Hematopoietic multipotent progenitor cell (in vitro differentiated cells): ENCODE measurements around the gene REL. TPM values are rescaled to one million over a fixed set of nuclear protein-coding genes. Genes with fewer than 3 reads are reported as not detected.

Experiments
- DNase-seq, 3 donors: peaks; one replicate each; pipeline ENCODE4 v3.0.0-alpha.2; 2011 to 2015; ENCODE audit warnings: low read depth in 2 of 3, low spot score in 2 of 3
- small RNA-seq: library from RNA; depleted of rRNA; stranded (forward); fragments of <200 nt; gene quantifications from one replicate; pipeline ENCODE3, GENCODE V24; 2012
- total RNA-seq: library from RNA; depleted of rRNA; stranded (reverse); fragments of >200 nt; gene quantifications from one replicate; pipeline ENCODE4 v1.2.3, GENCODE V29; 2012

Gene REL
- total RNA-seq, 1 donor = 23.4 TPM

GRCh38 chr2:60961457-60961856 lies 80.1 kb downstream of the REL start:
- DNase-seq = no peak

- no peak for DNase-seq
These were observed 81.2 kb downstream of the REL start for GRCh38 chr2:60962528-60962927.

- DNase-seq = no peak
These were observed 81.8 kb downstream of the REL start for GRCh38 chr2:60963190-60963589.

- DNase-seq = peak in 1 of 3 donors; percentile 54
These were observed 83.5 kb downstream of the REL start for GRCh38 chr2:60964651-60965498.

GRCh38 chr2:60965499-60965785 lies 84.1 kb downstream of the REL start:
- no peak for DNase-seq

GRCh38 chr2:60966507-60967405 lies 85.4 kb downstream of the REL start:
- no peak for DNase-seq

- DNase-seq = no peak
These were observed 91.7 kb downstream of the REL start for GRCh38 chr2:60972889-60973656.

GRCh38 chr2:60973705-60974104 lies 92.3 kb downstream of the REL start:
- DNase-seq = no peak

- no peak for DNase-seq
These were observed 93.3 kb downstream of the REL start for GRCh38 chr2:60974652-60975051.

Small RNA genes within 50 kb of the gene (small RNA-seq; reads per million reads assigned to genes)
- gene RN7SL632P = not detected
- not detected for gene RNU4-51P

Other genes starting within 250 kb of the REL start
- 13.2 TPM for gene PAPOLG, start 125.3 kb upstream of the REL start, total RNA-seq
- gene PEX13, start 136.1 kb downstream of the REL start, total RNA-seq = 20.7 TPM
- 5.7 TPM for gene PUS10, start 136.7 kb downstream of the REL start, total RNA-seq
- 4.6 TPM for gene SANBR, start 184.3 kb downstream of the REL start, total RNA-seq